ENCODE measurements around the gene FAM156A. TPM values are rescaled to one million over a fixed set of nuclear protein-coding genes. Genes with fewer than 3 reads are reported as not detected.
"Not testable (repeated sequence)": the region's sequence is repeated elsewhere in the genome, so short reads cannot be mapped to it uniquely, and the experiment has no call there.

FAM156A gene
- total and polyA plus RNA-seq, 2 of the 4 experiments (the other 2 are of a cell fraction) = 7.5 to 39.2 TPM

DNA sequence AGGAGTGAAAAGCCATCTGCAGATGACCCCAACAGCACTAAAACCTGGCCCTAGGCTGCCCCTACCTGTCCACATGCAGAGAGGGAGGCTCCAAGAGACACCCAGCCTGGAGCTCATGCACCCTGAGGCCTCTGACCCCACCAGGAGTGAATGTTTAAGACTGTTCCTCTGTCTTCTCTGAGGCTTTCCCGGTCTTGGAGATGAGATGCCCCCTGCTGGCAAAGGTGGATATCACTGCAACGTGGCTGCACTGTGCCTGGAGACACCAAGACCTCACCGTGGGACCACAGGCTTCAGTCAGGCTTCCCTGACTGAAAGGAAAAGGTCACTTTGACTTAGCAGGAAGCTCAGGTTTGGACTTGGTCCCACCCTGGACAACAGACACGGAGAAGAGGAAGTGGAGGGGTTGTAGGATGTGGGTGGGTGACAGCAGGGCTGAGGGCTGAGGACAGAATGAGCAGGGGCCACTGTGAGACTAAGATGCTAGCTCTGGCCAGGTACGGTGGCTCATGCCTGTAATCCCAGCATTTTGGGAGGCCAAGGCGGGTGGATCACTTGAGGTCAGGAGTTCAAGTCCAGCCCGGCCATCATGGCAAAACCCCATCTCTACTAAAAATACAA is 31.8 kb upstream of the FAM156A start:
- H2BK20ac ChIP-seq (ENCODE audit: low read depth, low read length); H3K36me3 ChIP-seq (ENCODE audit: control insufficient read depth, insufficient read depth, low read length); H2BK5ac ChIP-seq (ENCODE audit: low read depth, low read length, poor library complexity, severe bottlenecking); H3K4me3 ChIP-seq (ENCODE audit: insufficient read depth, low read depth, low read length); H4K91ac ChIP-seq (ENCODE audit: insufficient read depth, low read depth, low read length); H3K18ac ChIP-seq (ENCODE audit: low read depth, low read length); H4K5ac ChIP-seq (ENCODE audit: low read depth, low read length); H3K9me3 ChIP-seq (ENCODE audit: control insufficient read depth, insufficient read depth, low read length); H3K27me3 ChIP-seq (ENCODE audit: control insufficient read depth, insufficient read depth, low read length); BruUV-seq (replicated peaks); H3K9me1 ChIP-seq (ENCODE audit: insufficient read depth, low read length); H3K4me2 ChIP-seq (ENCODE audit: low read depth, low read length); H3K9ac ChIP-seq (ENCODE audit: low read depth, low read length); H2AK9ac ChIP-seq (replicated peaks; ENCODE audit: low read depth, low read length, poor library complexity); H4K20me1 ChIP-seq (ENCODE audit: insufficient read depth, low read length); POLR2A ChIA-PET (ENCODE audit: unreplicated experiment); H3K56ac ChIP-seq (ENCODE audit: extremely low read depth, insufficient read depth, low read length); H3K4me1 ChIP-seq (ENCODE audit: control insufficient read depth, insufficient read depth, low read length); H3K14ac ChIP-seq (replicated peaks; ENCODE audit: low read depth, low read length); H3K23ac ChIP-seq (ENCODE audit: low read depth, low read length); H2BK15ac ChIP-seq (ENCODE audit: low read depth, low read length); dilution Hi-C loops (cut with HindIII; ENCODE audit: low sequenced_read_pairs, unreplicated experiment); intact Hi-C loops (cut with micrococcal nuclease): not testable (repeated sequence)
- ATAC-seq (ENCODE audit: low read depth) = peak; percentile 91
- peak overlapping the region; percentile 59; the same call in 1 of the 2 replicates for H2AK5ac ChIP-seq (ENCODE audit: low read depth, low read length)
- H2AFZ ChIP-seq (replicated peaks; ENCODE audit: low read length, poor library complexity) = peak overlapping the region; percentile 67
- H3K4ac ChIP-seq (ENCODE audit: low read depth, low read length) = 0 out of 2 replicates have a peak overlapping the region, but pooled peaks have one; percentile 35
- TF ChIP-seq, protein P1, sequence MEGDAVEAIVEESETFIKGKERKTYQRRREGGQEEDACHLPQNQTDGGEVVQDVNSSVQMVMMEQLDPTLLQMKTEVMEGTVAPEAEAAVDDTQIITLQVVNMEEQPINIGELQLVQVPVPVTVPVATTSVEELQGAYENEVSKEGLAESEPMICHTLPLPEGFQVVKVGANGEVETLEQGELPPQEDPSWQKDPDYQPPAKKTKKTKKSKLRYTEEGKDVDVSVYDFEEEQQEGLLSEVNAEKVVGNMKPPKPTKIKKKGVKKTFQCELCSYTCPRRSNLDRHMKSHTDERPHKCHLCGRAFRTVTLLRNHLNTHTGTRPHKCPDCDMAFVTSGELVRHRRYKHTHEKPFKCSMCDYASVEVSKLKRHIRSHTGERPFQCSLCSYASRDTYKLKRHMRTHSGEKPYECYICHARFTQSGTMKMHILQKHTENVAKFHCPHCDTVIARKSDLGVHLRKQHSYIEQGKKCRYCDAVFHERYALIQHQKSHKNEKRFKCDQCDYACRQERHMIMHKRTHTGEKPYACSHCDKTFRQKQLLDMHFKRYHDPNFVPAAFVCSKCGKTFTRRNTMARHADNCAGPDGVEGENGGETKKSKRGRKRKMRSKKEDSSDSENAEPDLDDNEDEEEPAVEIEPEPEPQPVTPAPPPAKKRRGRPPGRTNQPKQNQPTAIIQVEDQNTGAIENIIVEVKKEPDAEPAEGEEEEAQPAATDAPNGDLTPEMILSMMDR (conservative IDR thresholded peaks at IDR 0.05; ENCODE audit: low read depth, low read length) = peak; percentile 55
- TF ChIP-seq RAD21 (IDR thresholded peaks at IDR 0.05; ENCODE audit: low read length) = peak; percentile 55
- TF ChIP-seq SMC3 (IDR thresholded peaks at IDR 0.05; ENCODE audit: low read depth, low read length) = peak; percentile 47
- in situ Hi-C loops (cut with MboI; ENCODE audit: low sequenced_read_pairs) = loop anchor here (25.0 kb wide), 1 partner anchor 403 kb away; no protein-coding TSS in a partner anchor
- H4K8ac ChIP-seq (ENCODE audit: low read depth in 2 of 2, low read length in 2 of 2) = peak overlapping the region in 1 of 2 experiments; percentile 75; a peak in 2 of 4 replicates
- CTCF ChIA-PET = interaction anchor here (0.6 to 1.1 kb wide), 2 partner anchors 9 to 12 kb away, joined by 3 read pairs; no protein-coding TSS in a partner anchor
- no CpG with 5 or more reads among the region's 7 CpGs for WGBS, 2 experiments (ENCODE audit: extremely low coverage in 2 of 2, insufficient read length in 1 of 2)
- H2BK120ac ChIP-seq (ENCODE audit: low read depth, low read length) = 0 out of 2 replicates have a peak overlapping the region, but pooled peaks have one; percentile 22
- peak overlapping the region; percentile 22; the same call in 1 of the 2 replicates for H3K27ac ChIP-seq (ENCODE audit: insufficient read depth, low read length)
- peak; percentile 60 for DNase-seq
- peaks cover 4 to 10% of the 10 kb centered on the region in 2 experiments; a peak in 2 of 4 replicates for H3K79me1 ChIP-seq (ENCODE audit: low read depth in 1 of 2, low read length in 2 of 2)

All from IMR-90 (cell line).